ENCODE measurements around the gene C1QL4. TPM values are rescaled to one million over a fixed set of nuclear protein-coding genes. Genes with fewer than 3 reads are reported as not detected.
A peak's percentile ranks its signal among the peaks of the same experiment; 100 is the strongest.

C1QL4 gene
- total RNA-seq, 1 donor: 0.18 TPM

- H3K4me3 ChIP-seq (ENCODE audit: low read depth, low read length): peak overlapping the region; percentile 76
- TF ChIP-seq CTCF (IDR thresholded peaks at IDR 0.05; ENCODE audit: insufficient read depth, low read length): no peak
- no peak for DNase-seq (ENCODE audit: low read depth)
Observed at GRCh38 chr12:49368240-49368600, 31.2 kb upstream of the C1QL4 start.

GRCh38 chr12:49367381-49368239 lies 30.6 kb upstream of the C1QL4 start, which contains the start of gene SPATS2:
SPATS2 (plus strand) TSS chr12:49367462; CDS start chr12:49461013, 93,551 bp downstream.
- no peak for TF ChIP-seq CTCF (IDR thresholded peaks at IDR 0.05; ENCODE audit: insufficient read depth, low read length)
- peak within 1 kb of the TSS; percentile 76 for H3K4me3 ChIP-seq (ENCODE audit: low read depth, low read length)
- peak; percentile 52 for DNase-seq (ENCODE audit: low read depth)

GRCh38 chr12:49366652-49367380 lies 29.8 kb upstream of the C1QL4 start:
- TF ChIP-seq CTCF (IDR thresholded peaks at IDR 0.05; ENCODE audit: insufficient read depth, low read length): peak; percentile 26
- H3K4me3 ChIP-seq (ENCODE audit: low read depth, low read length): peak overlapping the region; percentile 76
- DNase-seq (ENCODE audit: low read depth): peak; percentile 90

- peak overlapping the region; percentile 76 for H3K4me3 ChIP-seq (ENCODE audit: low read depth, low read length)
- DNase-seq (ENCODE audit: low read depth): no peak
- no peak for TF ChIP-seq CTCF (IDR thresholded peaks at IDR 0.05; ENCODE audit: insufficient read depth, low read length)
Observed at GRCh38 chr12:49366096-49366651, 29.2 kb upstream of the C1QL4 start.

GRCh38 chr12:49365542-49365941 lies 28.6 kb upstream of the C1QL4 start:
- no peak for TF ChIP-seq CTCF (IDR thresholded peaks at IDR 0.05; ENCODE audit: insufficient read depth, low read length)
- no peak overlapping the region for H3K4me3 ChIP-seq (ENCODE audit: low read depth, low read length)
- peak; percentile 72 for DNase-seq (ENCODE audit: low read depth)

GRCh38 chr12:49364989-49365388 lies 28.0 kb upstream of the C1QL4 start:
- no peak overlapping the region for H3K4me3 ChIP-seq (ENCODE audit: low read depth, low read length)
- peak; percentile 82 for DNase-seq (ENCODE audit: low read depth)
- no peak for TF ChIP-seq CTCF (IDR thresholded peaks at IDR 0.05; ENCODE audit: insufficient read depth, low read length)
